ENCODE results near the gene COX6B2.
A peak's percentile ranks its signal among the peaks of the same experiment; 100 is the strongest.
"Not testable (repeated sequence)": the region's sequence is repeated elsewhere in the genome, so short reads cannot be mapped to it uniquely, and the experiment has no call there.

COX6B2 gene

GRCh38 chr19:55354698-55355212 is at the start of gene COX6B2:
Gene COX6B2 (minus strand): TSS chr19:55354719. CDS start chr19:55354521, 198 bp downstream.
- no peak for DNase-seq

- no peak for DNase-seq
These were observed 48.0 kb upstream of the COX6B2 start for GRCh38 chr19:55402509-55402908.

- not testable (repeated sequence) for DNase-seq
These were observed 46.9 kb upstream of the COX6B2 start for GRCh38 chr19:55401390-55401789.

GRCh38 chr19:55400281-55401087 is 46.0 kb upstream of the COX6B2 start:
- no peak for DNase-seq

- DNase-seq: no peak
These were observed 43.8 kb upstream of the COX6B2 start for GRCh38 chr19:55398200-55398925.

- DNase-seq: no peak
These were observed 38.6 kb upstream of the COX6B2 start for GRCh38 chr19:55392820-55393761.

- DNase-seq: no peak
These were observed 37.4 kb upstream of the COX6B2 start for GRCh38 chr19:55391702-55392615.

GRCh38 chr19:55391191-55391670 is 36.7 kb upstream of the COX6B2 start:
- DNase-seq: no peak

- no peak for DNase-seq
These were observed 36.0 kb upstream of the COX6B2 start for GRCh38 chr19:55390461-55390880.

- no peak for DNase-seq
These were observed 35.1 kb upstream of the COX6B2 start for GRCh38 chr19:55389386-55390317.

- no peak for DNase-seq
These were observed 33.4 kb upstream of the COX6B2 start for GRCh38 chr19:55387736-55388497.

GRCh38 chr19:55386493-55386971 is 32.0 kb upstream of the COX6B2 start:
- peak in 1 of 2 donors; percentile 15 for DNase-seq

GRCh38 chr19:55385724-55386492 is 31.4 kb upstream of the COX6B2 start, which contains the start of gene RPL28:
Gene RPL28 (plus strand): TSS chr19:55385932. CDS start chr19:55386358, 426 bp downstream.
- peak; percentile 98 to 99 for DNase-seq

- peak; percentile 90 to 95 for DNase-seq
These were observed 30.6 kb upstream of the COX6B2 start for GRCh38 chr19:55384920-55385723.

GRCh38 chr19:55384131-55384919 is 29.8 kb upstream of the COX6B2 start, which contains the start of gene TMEM238:
Gene TMEM238 (minus strand): TSS chr19:55384292. CDS start chr19:55384259, 33 bp downstream.
- DNase-seq: peak; percentile 26 to 38

Data from activated CD4-positive, alpha-beta T cell treated with anti-CD3 and anti-CD28 coated beads for 4 hours (primary cell).